HG02588 (cell line): ENCODE measurements around the gene TRAPPC10.
A peak's percentile ranks its signal among the peaks of the same experiment; 100 is the strongest.

Experiments
- ATAC-seq: cut with Tn5 transposase; IDR thresholded peaks from one replicate; pipeline ENCODE4 v1.9.1; 2021; ENCODE audit warnings: mild to moderate bottlenecking, moderate library complexity; ENCODE audit not compliant: unreplicated experiment

The TRAPPC10 gene

GRCh38 chr21:44002511-44002910 lies 9.6 kb upstream of the TRAPPC10 start:
- ATAC-seq, result no peak

GRCh38 chr21:44003307-44003966 lies 8.7 kb upstream of the TRAPPC10 start:
- ATAC-seq, result no peak

- ATAC-seq, result no peak
These were observed 7.0 kb upstream of the TRAPPC10 start for GRCh38 chr21:44005071-44005470.

GRCh38 chr21:44005593-44005992 lies 6.5 kb upstream of the TRAPPC10 start:
- ATAC-seq, result no peak

- no peak for ATAC-seq
These were observed 6.0 kb upstream of the TRAPPC10 start for GRCh38 chr21:44006017-44006619.

- no peak for ATAC-seq
These were observed 5.5 kb upstream of the TRAPPC10 start for GRCh38 chr21:44006656-44007055.

- ATAC-seq, result no peak
These were observed 1.7 kb upstream of the TRAPPC10 start for GRCh38 chr21:44010429-44010828.

GRCh38 chr21:44011123-44011522 lies 986 bp upstream of the TRAPPC10 start:
- ATAC-seq, result no peak

- ATAC-seq, result peak; percentile 62
These were observed 618 bp downstream of the TRAPPC10 start for GRCh38 chr21:44012474-44013379.

GRCh38 chr21:44013380-44014088 lies 1.4 kb downstream of the TRAPPC10 start:
- ATAC-seq, result no peak

- no peak for ATAC-seq
These were observed 5.5 kb downstream of the TRAPPC10 start for GRCh38 chr21:44017601-44018000.

- no peak for ATAC-seq
These were observed 6.0 kb downstream of the TRAPPC10 start for GRCh38 chr21:44018127-44018526.

GRCh38 chr21:44018813-44019567 lies 6.9 kb downstream of the TRAPPC10 start:
- no peak for ATAC-seq

- ATAC-seq, result no peak
These were observed 7.5 kb downstream of the TRAPPC10 start for GRCh38 chr21:44019568-44019958.

GRCh38 chr21:44020551-44020950 lies 8.4 kb downstream of the TRAPPC10 start:
- ATAC-seq, result no peak

GRCh38 chr21:44021064-44021463 lies 9.0 kb downstream of the TRAPPC10 start:
- ATAC-seq, result no peak

- ATAC-seq, result no peak
These were observed 12.1 kb downstream of the TRAPPC10 start for GRCh38 chr21:44024257-44024656.

GRCh38 chr21:44024887-44025353 lies 12.8 kb downstream of the TRAPPC10 start:
- no peak for ATAC-seq

GRCh38 chr21:44027607-44028286 lies 15.6 kb downstream of the TRAPPC10 start:
- no peak for ATAC-seq

- ATAC-seq, result no peak
These were observed 16.2 kb downstream of the TRAPPC10 start for GRCh38 chr21:44028287-44028659.
